Right hindlimb (tissue), 1 donor: ENCODE data around the gene CXCL9.
A peak's percentile ranks its signal among the peaks of the same experiment; 100 is the strongest.
"Not testable (repeated sequence)": the region's sequence is repeated elsewhere in the genome, so short reads cannot be mapped to it uniquely, and the experiment has no call there.

Experiments
- DNase-seq: peaks from one replicate; pipeline ENCODE4 v3.0.0-alpha.2; 2018

The CXCL9 gene

DNA sequence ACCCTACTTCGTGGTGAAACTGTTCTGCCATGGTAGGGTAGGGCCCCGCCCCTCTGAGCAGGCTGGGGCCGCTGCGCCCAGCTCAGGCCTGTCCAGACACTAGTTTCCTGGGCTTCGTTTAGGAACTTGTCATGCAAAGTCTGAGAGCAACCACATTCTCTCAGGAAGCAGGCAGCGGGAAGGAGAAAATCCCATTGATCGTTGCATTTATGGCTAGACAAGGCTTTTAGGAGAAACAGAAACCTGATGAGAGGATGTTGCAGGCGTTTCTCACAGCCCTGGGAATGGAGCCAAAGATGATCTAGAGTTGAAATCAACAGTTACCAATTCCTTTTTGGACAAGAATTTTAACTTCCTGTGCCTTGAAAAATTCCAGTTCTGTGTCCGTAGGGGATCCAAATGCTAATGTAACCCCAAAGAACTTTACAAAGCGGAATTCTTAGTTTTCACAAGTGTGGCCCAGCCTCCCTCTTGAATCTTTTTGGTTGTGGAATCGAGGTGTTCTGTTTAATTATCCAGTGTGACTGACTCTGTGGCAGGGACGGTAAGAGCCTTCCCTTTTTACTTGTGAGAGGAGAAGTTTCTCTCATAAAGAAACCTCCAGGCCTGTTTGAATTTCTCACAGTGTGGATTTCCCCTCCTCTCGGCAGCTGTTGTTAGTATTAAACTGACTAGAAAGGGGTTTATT lies 4.5 kb upstream of the CXCL9 start:
- peak; percentile 64 for DNase-seq

DNA sequence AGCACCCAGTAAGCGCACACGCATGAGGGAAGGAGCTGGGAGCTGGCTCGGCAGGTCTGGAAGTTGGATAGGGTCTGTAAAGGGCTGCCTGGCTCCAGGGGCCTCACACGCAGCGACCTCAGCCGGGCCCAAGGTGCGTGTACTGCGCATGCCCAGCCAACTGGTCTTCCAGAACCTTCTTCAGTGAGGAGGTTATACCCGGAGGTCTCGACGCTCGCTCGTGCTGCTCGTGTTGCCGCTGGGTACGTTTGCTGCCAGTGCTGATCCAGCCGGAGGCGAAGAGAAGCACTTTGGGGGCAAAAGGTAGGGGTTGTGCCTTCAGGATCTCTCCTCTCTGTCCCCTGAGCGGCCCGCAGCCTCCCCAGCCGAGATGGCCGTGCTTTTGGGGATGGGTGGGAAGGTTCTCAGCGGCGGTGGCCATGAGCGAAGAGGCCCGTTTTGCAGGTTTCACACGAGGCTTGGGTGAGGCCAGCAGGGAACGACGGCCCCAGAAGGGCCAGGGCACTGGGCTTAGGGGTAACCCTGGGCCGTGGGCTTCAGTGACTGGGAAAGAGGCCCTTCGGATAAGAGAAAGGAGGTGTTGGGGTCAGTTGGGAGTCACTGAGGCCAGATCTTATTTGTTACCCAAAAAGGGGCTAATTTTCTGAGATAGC lies 3.8 kb upstream of the CXCL9 start:
- no peak for DNase-seq

DNA sequence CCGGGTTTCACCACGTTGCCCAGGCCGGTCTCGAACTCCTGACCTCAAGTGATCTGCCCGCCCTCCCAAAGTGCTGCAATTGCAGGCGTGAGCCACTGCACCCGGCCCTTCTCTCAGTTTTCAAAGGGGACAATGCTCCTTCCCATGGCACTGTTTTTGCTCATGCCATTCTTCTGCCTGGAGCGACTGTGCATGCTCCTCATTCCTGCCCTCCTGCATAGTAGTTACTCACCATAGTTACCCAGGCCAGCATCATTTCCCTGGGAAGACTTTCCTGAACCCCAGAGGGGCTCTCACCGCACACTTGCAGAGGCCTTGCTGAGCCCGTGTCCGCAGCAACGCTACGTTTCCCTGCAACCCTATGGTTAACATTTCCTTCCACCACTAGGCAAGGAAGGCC lies 3.3 kb upstream of the CXCL9 start:
- DNase-seq = no peak

DNA sequence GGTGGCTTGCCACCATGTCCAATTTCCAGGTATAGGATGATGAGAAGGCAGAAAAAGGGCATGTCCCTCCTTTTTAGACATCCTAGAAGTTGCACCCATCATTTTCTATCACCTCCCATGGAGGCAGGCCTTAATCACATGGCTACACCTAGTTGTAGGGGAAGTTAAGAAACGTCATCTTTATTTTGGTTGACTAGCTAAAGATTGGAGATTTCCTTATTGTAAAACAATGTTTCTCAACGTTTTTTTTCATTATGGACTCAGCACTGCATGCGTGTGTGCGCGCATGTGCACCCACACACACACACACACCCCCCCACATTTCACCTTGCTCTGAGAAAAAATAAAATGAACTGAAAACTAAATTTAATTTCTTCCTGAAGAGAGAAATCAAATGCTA lies 2.0 kb upstream of the CXCL9 start:
- DNase-seq = no peak

DNA sequence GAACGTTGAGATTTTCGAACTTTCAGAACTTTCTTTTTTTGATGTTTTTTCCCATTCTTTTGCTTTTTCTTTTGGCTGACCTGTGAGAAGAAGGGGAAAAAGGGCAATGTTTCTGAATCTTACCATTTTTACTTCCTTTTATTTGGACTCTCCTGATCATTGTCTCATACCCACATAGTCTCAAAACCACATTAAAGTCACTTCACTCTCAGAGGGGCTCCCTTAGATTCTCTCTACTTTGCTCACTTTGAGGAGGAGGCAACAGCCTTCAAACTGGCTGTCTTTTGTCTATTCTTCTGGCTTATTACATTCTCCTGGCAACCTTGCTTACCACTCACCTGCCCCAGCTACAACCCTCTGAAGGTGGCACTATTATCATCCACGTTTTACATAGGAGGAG lies 3.7 kb downstream of the CXCL9 start:
- DNase-seq = no peak

DNA sequence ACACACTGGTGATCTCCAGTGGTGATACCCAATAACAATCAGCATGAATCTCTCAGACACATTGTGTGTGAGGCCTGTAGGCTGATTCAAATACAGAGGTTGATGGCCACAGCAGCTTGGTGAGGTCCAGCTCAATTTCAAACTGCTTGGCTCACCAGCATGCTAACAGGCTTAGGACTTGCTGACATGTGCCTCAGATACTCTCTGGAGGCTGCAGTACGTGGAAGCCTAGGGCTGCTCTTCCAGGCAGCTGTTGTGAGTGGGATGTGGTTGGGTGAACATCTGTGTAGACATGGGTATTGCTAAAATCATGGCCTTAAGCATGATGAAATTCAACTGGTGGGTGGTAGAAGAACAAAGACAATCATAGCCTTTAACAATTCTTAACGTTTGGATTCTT lies 4.3 kb downstream of the CXCL9 start:
- no peak for DNase-seq

DNA sequence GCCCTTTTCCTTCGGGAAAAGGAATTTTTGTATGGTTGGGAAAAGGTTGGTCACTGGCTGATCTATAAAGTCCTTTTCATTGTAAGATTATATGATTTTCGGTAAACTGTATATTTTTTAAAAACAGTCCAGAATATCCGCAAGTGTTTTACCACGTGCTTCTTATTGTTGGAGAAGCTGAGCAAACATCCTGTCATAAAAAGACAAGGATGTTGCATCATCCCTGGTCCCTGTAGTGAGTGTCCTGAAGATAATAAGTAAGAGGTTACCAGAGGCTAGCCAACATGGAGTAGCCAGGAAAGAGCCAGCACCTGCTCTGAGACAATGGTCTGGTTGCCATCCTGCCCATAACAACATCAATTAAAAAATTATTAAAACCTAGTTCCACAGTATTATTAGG lies 5.1 kb downstream of the CXCL9 start:
- DNase-seq = no peak

DNA sequence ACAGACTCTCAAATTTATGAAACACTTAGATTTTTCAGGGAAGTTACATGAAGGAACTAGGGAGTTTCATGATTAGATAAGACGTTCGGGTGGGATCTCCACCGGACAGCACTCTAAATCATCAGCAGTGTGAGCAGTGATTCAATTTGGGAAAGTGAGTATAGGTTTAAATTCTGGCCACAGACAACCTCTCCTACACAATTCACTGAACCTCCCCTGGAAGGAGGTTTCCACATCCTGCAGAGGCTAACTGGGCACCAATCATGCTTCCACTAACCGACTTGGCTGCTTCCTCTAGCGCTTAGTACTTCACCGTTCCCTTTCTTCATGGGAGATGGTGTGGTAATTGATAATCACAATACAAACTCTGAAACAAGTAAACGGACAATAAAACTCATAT lies 5.6 kb downstream of the CXCL9 start:
- no peak for DNase-seq

DNA sequence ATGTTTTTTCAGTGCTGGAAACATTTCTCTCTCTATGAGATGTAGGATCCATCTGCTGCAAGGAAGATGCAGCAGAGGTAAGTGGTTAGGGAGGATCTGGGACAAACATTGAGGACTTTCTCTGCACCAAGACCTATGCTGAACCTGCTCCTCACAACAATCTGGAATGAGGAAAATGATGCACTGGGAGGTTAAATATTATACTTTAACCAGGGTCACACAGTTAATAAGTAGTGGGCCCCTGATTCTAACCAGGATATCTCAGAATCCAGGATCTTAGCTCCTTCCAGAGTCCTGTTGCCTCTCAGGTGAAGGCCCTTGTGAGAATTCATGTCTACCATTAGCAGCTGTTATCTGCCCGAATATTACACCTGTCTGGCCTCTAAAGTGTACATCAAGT lies 7.0 kb downstream of the CXCL9 start:
- no peak for DNase-seq

DNA sequence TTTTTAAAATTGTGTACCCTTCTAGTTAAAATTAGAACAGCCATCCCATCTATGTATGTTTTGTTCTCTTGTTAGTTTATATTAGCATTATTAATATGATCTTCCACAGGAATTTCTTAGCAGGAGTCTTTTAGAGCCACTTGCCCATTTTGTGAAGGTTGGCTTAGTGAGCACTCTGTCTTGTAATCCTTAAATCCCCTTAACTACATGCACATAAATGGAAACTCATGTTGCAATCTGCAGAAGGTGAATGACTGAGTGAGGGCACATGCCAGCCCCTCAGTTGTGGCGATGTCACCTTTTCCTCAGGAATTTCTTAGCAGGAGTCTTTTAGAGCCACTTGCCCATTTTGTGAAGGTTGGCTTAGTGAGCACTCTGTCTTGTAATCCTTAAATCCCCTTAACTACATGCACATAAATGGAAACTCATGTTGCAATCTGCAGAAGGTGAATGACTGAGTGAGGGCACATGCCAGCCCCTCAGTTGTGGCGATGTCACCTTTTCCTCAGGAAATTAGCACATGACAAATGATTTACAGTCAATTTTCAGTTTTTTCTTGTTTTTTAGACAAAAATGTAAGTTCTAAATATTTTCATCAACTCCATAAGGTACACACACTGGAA lies 8.7 kb downstream of the CXCL9 start:
- not testable (repeated sequence) for DNase-seq

DNA sequence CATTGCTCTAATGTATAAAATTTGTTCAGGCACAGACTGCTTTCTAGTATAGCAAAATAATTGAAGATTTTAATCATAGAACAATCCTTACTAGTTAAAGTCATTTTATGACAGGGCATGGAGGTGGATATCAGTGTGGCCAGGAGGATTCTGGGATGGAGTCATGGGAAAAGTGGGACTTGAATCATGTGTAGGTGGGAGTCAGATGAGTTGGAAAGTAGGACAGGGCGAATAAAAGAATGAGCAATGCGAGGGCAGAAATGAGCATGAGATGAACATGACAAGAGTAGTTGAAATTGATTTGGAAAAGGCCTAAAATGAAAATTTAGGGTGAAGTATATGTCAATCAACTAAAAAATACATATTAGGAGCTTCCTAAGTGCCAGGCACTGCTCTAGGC lies 9.4 kb downstream of the CXCL9 start:
- DNase-seq = no peak

DNA sequence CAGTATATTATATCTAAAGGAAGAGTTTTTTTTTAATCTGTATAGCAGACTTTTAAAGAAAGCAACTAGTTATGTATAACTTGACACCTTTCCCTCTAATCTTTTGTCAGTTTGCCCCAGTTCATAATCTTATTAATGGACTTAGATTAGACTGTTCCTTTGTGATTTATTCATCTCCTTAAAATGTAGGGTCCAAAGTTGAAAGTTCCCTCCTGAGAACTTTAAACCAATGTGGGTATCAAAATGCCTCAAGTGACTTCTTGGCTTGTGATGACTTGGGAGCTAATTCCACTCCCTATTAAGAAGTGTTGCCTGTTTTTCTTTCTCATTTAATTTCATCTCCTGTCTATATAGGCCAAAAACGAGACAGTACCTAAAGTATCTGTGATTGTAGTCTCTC lies 10.2 kb downstream of the CXCL9 start:
- no peak for DNase-seq

DNA sequence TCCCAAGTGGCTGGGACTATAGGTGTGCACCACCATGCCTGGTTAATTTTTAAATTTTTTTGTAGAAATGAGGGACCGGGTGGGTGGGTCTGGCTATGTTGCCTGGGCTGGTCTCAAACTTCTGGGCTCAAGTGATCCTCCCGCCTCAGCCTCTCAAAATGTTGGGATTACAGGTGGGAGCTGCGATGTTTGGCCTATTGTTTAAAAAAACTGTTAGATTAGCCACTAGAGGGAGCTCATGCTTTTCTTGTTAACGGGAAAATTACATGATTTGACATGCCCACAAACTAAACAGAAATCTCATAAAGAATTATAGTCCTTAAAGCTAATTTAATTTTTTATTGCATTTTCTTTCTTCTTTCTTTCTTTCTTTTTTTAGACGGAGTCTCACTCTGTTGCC lies 11.6 kb downstream of the CXCL9 start:
- no peak for DNase-seq

DNA sequence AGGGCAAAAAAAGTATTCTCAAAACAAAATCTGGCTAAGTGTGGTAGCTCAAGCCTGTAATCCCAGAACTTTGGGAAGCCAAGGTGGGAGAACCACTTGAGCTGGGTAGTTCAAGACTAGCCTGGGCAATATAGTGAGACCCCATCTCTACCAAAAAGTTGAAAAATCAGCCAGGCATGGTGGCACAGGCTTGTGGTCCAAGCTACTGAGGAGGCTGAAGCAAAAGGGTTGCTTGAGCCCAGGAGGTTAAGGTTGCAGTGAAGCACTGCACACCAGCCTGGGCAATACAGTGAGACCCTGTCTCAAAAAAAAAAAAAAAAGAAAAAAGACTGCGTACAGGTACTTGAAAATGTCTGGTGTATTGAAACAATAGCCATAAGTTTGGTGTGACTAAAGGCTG lies 14.8 kb downstream of the CXCL9 start:
- DNase-seq = no peak

DNA sequence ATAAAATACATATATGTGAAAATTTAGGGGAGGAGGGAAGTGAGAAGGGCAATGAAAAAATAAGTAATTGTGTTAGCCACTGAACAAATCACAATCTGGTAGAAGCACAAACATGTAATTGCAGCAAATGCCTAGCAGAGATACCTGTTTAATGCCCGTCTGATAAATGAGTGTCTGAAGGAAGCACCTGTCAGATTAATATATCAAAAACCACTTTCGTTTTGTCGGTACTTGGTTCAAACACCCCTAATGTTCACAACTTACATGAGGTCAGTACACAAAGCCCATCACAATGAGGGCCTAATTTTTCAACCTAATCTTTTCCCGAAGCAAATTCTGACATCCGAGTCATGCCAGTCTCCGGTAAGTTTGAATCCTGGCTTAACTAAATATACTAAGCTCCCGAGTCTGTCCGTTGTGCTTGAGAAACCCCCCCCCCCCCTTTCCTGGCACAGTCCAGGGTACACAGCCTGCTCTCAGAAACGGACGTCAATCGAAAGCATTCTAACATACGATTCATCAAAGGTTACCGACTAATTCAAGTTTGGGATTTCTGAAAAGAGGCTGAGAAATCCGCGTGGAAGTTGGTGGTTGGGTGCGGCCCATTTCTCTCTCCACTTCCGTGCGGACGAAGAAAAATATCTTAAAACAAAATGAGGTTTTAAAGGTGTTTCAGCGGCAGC lies 17.3 kb downstream of the CXCL9 start:
- DNase-seq = no peak

DNA sequence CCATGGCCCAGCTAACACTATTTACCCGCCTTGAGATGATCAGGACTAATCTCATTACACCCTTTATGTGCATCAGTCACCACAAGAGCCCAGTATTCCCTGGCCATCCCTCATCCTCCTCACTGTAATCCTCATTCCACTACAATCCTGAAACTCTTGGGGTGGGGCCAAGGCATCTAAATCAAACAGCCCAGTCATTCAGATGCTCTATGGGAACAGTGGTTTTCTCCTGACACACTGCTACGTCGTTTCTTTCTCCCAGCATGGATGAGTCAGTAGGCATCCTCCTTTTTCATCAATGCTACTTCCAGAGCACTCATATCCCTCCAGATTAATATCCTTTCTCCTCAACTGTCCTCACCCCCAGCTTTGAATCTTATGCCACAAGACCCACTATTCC lies 22.2 kb downstream of the CXCL9 start:
- no peak for DNase-seq

DNA sequence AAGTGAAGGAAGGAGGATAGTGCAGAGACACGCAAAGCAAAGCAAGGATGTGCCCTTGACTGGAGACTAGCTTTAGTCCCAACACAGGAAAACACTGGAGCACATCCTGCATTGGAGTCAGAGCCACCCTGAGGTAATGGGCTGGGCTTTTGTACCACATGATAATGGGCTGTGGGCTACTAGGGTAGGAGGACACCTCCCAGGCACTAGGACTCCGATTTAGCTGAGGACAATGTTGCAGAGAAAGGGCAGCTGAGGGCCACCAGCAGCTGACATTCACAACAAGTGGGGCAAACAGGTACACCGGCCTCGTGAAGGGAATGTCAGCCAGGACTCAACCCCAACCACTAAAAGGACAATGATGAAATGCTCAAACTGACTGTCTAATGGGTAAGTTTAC lies 26.7 kb downstream of the CXCL9 start:
- DNase-seq = no peak

DNA sequence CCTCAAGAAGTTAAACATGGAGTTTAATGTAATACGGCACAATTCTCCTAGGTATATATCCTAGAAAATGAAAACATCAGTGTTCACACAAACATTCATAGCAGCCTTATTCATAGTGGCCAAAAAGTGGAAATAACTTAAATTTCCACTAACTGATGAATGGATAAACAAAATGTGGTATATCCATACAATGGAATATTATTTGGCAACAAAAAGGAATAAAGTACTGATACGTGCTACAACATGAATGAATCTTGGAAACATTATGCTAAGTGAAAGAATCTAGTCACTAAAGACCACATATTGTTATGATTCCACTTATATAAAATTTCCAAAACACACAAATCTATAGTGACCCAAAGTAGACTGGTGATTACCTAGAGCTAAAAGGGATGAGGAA lies 31.1 kb downstream of the CXCL9 start:
- no peak for DNase-seq

DNA sequence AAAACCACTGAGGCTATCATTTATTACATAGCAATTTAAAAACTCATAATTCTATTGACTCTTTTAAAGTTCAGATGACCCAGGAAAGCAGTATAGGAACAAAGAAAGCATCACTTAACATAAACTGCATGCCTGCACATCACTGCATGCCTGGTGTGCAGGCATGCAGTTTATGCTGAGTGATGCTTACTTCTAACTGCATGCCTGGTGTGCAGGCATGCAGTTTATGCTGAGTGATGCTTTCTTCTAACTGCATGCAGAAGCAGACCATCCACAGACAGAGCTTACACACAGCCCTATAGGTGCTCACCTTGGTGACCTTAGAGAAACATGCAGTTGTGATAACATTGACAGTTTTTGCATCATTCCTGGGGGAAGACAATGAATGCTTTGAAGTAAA lies 33.5 kb downstream of the CXCL9 start:
- DNase-seq = no peak

DNA sequence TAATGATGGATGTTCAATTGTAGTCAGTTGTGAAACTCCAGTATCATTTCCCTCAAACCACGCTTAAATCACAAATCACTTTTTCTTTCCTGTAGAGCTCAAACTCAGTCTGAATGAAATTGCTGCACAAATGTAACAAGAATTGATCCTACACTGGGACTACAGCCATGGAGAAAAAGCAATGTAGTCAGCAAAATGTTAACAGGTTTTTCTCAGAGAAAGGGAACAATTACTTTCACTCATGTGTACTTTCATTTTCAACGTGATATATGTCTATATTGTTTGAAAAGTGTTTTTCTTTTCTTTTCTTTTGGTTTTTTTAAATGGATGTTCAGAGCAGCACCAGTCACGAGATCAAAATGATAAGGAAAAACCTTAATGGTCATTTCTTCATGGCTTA lies 39.2 kb downstream of the CXCL9 start:
- no peak for DNase-seq

DNA sequence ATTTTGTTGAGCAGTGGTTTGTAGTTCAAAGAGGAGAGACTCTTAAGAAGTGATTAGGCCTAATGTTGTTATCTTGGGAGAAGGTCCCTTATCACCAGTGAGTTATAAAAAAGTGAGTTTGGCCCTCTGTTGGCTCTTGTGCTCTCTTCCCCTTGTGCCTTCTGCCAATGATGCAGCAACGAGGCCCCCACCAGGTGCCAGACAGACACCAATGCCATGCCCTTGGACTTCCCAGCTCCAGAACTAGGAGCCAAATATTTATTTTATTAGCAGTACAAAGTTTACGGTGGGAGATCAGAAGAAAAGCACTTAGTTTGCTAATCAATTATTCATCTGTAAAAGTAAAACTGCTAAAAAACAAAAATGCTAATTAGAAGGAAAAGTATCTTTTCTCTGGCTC lies 43.8 kb downstream of the CXCL9 start:
- DNase-seq = no peak

DNA sequence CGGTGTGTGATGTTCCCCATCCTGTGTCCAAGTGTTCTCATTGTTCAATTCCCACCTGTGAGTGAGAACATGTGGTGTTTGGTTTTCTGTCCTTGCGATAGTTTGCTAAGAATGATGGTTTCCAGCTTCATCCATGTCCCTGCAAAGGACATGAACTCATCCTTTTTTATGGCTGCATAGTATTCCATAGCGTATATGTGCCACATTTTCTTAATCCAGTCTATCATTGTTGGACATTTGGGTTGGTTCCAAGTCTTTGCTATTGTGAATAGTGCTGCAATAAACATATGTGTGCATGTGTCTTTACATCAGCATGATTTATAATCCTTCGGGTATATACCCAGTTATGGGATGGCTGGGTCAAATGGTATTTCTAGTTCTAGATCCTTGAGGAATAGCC lies 45.2 kb downstream of the CXCL9 start:
- not testable (repeated sequence) for DNase-seq

DNA sequence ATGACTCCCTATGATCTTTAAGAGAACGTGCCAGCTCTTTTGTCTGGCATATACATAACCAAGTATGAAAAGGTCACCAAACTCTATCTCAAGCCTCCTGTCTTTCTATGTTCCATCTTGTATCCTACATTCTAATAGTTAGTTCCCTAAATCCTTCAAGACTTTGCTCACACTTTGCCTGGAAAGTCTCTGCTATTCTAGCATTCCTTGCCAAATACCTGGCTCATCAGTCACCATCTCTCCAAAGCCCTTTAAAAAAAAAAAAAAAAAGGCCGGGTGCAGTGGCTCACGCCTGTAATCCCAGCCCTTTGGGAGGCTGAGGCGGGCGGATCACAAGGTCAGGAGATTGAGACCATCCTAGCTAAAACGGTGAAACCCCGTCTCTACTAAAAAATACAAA lies 48.8 kb downstream of the CXCL9 start:
- DNase-seq = not testable (repeated sequence)

DNA sequence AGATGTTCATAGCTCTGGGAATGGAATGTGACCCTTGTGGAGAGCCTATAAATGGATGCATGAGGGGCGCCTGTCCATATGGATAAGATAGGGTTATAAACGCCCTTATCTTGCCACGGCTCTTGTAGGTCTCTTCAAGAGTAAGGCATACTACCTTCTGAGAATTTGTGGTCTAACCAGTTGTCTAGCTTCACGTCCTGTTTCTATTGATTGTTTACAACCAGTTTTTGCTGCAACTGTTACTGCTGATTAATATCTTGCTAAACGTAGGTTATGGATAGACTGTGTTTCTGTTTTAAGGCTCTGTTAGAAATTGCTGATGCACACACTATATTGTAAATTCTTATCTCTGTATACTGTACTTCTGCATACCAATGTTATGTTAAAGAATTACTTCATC lies 52.5 kb downstream of the CXCL9 start:
- DNase-seq = not testable (repeated sequence)
